ENCODE results near the gene P2RX2.

DNA sequence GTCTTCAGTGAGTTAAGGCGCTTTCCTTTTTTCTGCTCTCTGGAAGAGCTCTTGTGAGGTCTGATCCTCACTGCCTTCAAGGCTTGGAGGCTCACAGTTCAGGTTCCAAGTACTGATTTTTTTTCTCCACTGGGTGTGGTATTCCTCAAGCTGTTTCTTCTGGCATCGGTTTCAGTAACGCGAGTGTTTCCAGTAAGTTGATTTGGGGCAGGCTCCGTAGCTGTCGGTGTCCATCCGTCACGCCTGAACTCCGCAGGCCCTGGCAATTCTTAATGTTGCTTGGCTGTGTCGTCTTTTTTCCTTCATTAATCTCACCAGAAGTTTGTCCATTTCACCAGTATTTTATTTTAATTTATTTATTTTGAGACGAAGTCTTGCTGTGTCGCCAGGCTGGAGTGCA lies 38.8 kb upstream of the P2RX2 start:
- TF ChIP-seq, protein P1, sequence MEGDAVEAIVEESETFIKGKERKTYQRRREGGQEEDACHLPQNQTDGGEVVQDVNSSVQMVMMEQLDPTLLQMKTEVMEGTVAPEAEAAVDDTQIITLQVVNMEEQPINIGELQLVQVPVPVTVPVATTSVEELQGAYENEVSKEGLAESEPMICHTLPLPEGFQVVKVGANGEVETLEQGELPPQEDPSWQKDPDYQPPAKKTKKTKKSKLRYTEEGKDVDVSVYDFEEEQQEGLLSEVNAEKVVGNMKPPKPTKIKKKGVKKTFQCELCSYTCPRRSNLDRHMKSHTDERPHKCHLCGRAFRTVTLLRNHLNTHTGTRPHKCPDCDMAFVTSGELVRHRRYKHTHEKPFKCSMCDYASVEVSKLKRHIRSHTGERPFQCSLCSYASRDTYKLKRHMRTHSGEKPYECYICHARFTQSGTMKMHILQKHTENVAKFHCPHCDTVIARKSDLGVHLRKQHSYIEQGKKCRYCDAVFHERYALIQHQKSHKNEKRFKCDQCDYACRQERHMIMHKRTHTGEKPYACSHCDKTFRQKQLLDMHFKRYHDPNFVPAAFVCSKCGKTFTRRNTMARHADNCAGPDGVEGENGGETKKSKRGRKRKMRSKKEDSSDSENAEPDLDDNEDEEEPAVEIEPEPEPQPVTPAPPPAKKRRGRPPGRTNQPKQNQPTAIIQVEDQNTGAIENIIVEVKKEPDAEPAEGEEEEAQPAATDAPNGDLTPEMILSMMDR (conservative IDR thresholded peaks at IDR 0.05; ENCODE audit: low read depth in 2 of 2): no peak
- TF ChIP-seq, protein P2, sequence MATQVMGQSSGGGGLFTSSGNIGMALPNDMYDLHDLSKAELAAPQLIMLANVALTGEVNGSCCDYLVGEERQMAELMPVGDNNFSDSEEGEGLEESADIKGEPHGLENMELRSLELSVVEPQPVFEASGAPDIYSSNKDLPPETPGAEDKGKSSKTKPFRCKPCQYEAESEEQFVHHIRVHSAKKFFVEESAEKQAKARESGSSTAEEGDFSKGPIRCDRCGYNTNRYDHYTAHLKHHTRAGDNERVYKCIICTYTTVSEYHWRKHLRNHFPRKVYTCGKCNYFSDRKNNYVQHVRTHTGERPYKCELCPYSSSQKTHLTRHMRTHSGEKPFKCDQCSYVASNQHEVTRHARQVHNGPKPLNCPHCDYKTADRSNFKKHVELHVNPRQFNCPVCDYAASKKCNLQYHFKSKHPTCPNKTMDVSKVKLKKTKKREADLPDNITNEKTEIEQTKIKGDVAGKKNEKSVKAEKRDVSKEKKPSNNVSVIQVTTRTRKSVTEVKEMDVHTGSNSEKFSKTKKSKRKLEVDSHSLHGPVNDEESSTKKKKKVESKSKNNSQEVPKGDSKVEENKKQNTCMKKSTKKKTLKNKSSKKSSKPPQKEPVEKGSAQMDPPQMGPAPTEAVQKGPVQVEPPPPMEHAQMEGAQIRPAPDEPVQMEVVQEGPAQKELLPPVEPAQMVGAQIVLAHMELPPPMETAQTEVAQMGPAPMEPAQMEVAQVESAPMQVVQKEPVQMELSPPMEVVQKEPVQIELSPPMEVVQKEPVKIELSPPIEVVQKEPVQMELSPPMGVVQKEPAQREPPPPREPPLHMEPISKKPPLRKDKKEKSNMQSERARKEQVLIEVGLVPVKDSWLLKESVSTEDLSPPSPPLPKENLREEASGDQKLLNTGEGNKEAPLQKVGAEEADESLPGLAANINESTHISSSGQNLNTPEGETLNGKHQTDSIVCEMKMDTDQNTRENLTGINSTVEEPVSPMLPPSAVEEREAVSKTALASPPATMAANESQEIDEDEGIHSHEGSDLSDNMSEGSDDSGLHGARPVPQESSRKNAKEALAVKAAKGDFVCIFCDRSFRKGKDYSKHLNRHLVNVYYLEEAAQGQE (IDR thresholded peaks at IDR 0.05; ENCODE audit: unreplicated experiment): no peak
- no peak for TF ChIP-seq EZH2 (IDR thresholded peaks at IDR 0.05; ENCODE audit: low read depth, unreplicated experiment)
- no peak for TF ChIP-seq JUNB (IDR thresholded peaks at IDR 0.05; ENCODE audit: unreplicated experiment)
- no peak for TF ChIP-seq EZH2phosphoT487 (IDR thresholded peaks at IDR 0.05; ENCODE audit: unreplicated experiment)
- no peak for TF ChIP-seq POLR2AphosphoS5 (IDR thresholded peaks at IDR 0.05; ENCODE audit: low read depth)
- no peak for TF ChIP-seq ZNF331 (CRISPR knock-in tag; IDR thresholded peaks at IDR 0.05; ENCODE audit: low read depth)
- TF ChIP-seq CREB1 (CRISPR knock-in tag; IDR thresholded peaks at IDR 0.05; ENCODE audit: low read depth): no peak
- no peak for TF ChIP-seq NANOG (IDR thresholded peaks at IDR 0.05; ENCODE audit: borderline replicate concordance)
- TF ChIP-seq ZNF114 (CRISPR knock-in tag; IDR thresholded peaks at IDR 0.05): no peak
- TF ChIP-seq, protein P3, sequence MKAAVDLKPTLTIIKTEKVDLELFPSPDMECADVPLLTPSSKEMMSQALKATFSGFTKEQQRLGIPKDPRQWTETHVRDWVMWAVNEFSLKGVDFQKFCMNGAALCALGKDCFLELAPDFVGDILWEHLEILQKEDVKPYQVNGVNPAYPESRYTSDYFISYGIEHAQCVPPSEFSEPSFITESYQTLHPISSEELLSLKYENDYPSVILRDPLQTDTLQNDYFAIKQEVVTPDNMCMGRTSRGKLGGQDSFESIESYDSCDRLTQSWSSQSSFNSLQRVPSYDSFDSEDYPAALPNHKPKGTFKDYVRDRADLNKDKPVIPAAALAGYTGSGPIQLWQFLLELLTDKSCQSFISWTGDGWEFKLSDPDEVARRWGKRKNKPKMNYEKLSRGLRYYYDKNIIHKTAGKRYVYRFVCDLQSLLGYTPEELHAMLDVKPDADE (IDR thresholded peaks at IDR 0.05): no peak
